ENCODE data around the gene KCNIP2. TPM values are rescaled to one million over a fixed set of nuclear protein-coding genes. Genes with fewer than 3 reads are reported as not detected.

The KCNIP2 gene
- total and polyA plus RNA-seq, 2 donors (not counting 1 experiment from before 2014, with no cell fraction given): 0.37 to 1.8 TPM

DNA sequence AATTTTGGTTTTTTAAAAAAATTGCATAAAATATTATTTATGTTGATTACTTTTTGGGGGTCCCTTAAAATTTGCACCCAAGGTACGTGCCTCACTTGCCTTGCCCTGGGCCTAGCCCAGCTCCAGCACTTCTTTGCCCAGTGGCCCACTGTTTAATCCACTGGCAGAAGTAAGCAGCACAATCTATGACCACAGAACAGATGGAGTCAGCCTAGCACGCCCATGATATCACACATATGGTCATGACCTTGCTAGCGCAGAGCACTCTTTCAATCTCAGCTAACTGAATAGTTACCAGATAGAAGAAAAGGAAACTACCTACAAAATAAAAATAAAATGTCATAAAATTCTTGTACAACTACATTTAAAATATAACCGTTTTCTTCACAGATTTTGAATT is 31.0 kb downstream of the KCNIP2 start:
- Histone ChIP-seq H3K36me3 (ENCODE audit: control insufficient read depth, insufficient read depth, low read length) (peaks cover 3% of the 10 kb centered on the region), H3K4me3 (replicated peaks in 1 of 4; ENCODE audit: control extremely low read depth in 1 of 4, insufficient read depth in 1 of 4, low read depth in 3 of 4, low read length in 4 of 4) (no peak overlapping the region), H3K4me2 (ENCODE audit: extremely low read depth, insufficient read depth, low read length) (no peak overlapping the region), H3K27ac (ENCODE audit: insufficient read depth, low read length) (no peak overlapping the region), H3K4me1 (ENCODE audit: control insufficient read depth, extremely low read depth, insufficient read depth, low read length) (peaks cover 10% of the 10 kb centered on the region), H4K20me1 (ENCODE audit: control insufficient read depth, extremely low read depth, insufficient read depth, low read length) (peaks cover 11% of the 10 kb centered on the region), H3K9ac (ENCODE audit: insufficient read depth, low read length) (no peak overlapping the region), H3K27me3 (ENCODE audit: control insufficient read depth, insufficient read depth, low read length) (no peaks in the 10 kb centered on the region), H3K79me2 (ENCODE audit: control insufficient read depth, insufficient read depth, low read length) (peaks cover 87% of the 10 kb centered on the region), H3K9me3 (ENCODE audit: control insufficient read depth, insufficient read depth, low read depth, low read length) (no peaks in the 10 kb centered on the region), H2AFZ (ENCODE audit: low read length) (no peak overlapping the region)
- DNase-seq (ENCODE audit: low read depth in 2 of 2): no peak
- TF ChIP-seq, protein P1, sequence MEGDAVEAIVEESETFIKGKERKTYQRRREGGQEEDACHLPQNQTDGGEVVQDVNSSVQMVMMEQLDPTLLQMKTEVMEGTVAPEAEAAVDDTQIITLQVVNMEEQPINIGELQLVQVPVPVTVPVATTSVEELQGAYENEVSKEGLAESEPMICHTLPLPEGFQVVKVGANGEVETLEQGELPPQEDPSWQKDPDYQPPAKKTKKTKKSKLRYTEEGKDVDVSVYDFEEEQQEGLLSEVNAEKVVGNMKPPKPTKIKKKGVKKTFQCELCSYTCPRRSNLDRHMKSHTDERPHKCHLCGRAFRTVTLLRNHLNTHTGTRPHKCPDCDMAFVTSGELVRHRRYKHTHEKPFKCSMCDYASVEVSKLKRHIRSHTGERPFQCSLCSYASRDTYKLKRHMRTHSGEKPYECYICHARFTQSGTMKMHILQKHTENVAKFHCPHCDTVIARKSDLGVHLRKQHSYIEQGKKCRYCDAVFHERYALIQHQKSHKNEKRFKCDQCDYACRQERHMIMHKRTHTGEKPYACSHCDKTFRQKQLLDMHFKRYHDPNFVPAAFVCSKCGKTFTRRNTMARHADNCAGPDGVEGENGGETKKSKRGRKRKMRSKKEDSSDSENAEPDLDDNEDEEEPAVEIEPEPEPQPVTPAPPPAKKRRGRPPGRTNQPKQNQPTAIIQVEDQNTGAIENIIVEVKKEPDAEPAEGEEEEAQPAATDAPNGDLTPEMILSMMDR (conservative IDR thresholded peaks at IDR 0.05 in 1 of 2, IDR thresholded peaks at IDR 0.05 in 1 of 2; ENCODE audit: low read depth in 1 of 2, low read length in 2 of 2): no peak
- TF ChIP-seq EZH2 (IDR thresholded peaks at IDR 0.05; ENCODE audit: low read length, missing control alignments): no peak

DNA sequence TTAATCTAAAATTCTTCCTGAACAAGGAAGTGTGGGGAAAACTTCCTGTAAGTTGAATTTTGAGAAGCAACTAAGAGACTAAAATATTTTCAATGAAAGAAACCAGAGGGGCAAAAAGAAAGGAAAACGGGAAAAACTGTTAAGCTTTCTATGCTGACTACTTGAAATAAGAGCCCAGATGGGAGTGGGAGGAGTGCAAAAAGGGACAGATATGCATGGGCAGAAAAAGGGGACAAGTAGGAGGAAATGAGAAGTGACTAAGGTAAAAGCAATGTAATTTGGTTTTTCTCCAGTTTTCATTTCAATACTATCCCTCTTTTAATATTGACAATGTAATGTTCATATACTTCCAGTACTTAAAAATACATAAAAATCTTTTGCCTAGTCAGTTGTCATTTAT is 36.4 kb downstream of the KCNIP2 start:
- Histone ChIP-seq H3K79me2 (ENCODE audit: control insufficient read depth, insufficient read depth, low read length) (peaks cover 46% of the 10 kb centered on the region), H3K9me3 (ENCODE audit: control insufficient read depth, insufficient read depth, low read depth, low read length) (no peaks in the 10 kb centered on the region)

GRCh38 chr10:101803511-101803910 is 40.1 kb downstream of the KCNIP2 start:
- peaks cover 15% of the 10 kb centered on the region for H3K36me3 ChIP-seq (ENCODE audit: control insufficient read depth, insufficient read depth, low read length)
- no peak overlapping the region for H3K4me3 ChIP-seq (replicated peaks in 1 of 4; ENCODE audit: control extremely low read depth in 1 of 4, insufficient read depth in 1 of 4, low read depth in 3 of 4, low read length in 4 of 4)
- no peaks in the 10 kb centered on the region for H3K27me3 ChIP-seq (ENCODE audit: control insufficient read depth, insufficient read depth, low read length)
- DNase-seq (ENCODE audit: low read depth in 2 of 2): no peak
- no peak overlapping the region for H3K27ac ChIP-seq (ENCODE audit: insufficient read depth, low read length)
- no peak for TF ChIP-seq EZH2 (IDR thresholded peaks at IDR 0.05; ENCODE audit: low read length, missing control alignments)
- H3K9ac ChIP-seq (ENCODE audit: insufficient read depth, low read length): no peak overlapping the region
- no peak overlapping the region for H2AFZ ChIP-seq (ENCODE audit: low read length)
- H3K9me3 ChIP-seq (ENCODE audit: control insufficient read depth, insufficient read depth, low read depth, low read length): no peaks in the 10 kb centered on the region
- peaks cover 2% of the 10 kb centered on the region for H4K20me1 ChIP-seq (ENCODE audit: control insufficient read depth, extremely low read depth, insufficient read depth, low read length)
- H3K4me2 ChIP-seq (ENCODE audit: extremely low read depth, insufficient read depth, low read length): no peak overlapping the region
- H3K4me1 ChIP-seq (ENCODE audit: control insufficient read depth, extremely low read depth, insufficient read depth, low read length): no peaks in the 10 kb centered on the region
- peaks cover 36% of the 10 kb centered on the region for H3K79me2 ChIP-seq (ENCODE audit: control insufficient read depth, insufficient read depth, low read length)

More for the DNA sequence above, 36.4 kb downstream of the KCNIP2 start:
- TF ChIP-seq, protein P1 (conservative IDR thresholded peaks at IDR 0.05 in 1 of 2, IDR thresholded peaks at IDR 0.05 in 1 of 2; ENCODE audit: low read depth in 1 of 2, low read length in 2 of 2): no peak
- TF ChIP-seq EZH2 (IDR thresholded peaks at IDR 0.05; ENCODE audit: low read length, missing control alignments): no peak
- no peak overlapping the region for H3K9ac ChIP-seq (ENCODE audit: insufficient read depth, low read length)
- H3K4me1 ChIP-seq (ENCODE audit: control insufficient read depth, extremely low read depth, insufficient read depth, low read length): no peaks in the 10 kb centered on the region
- H3K4me3 ChIP-seq (replicated peaks in 1 of 4; ENCODE audit: control extremely low read depth in 1 of 4, insufficient read depth in 1 of 4, low read depth in 3 of 4, low read length in 4 of 4): no peak overlapping the region
- no peak overlapping the region for H3K27ac ChIP-seq (ENCODE audit: insufficient read depth, low read length)
- no peaks in the 10 kb centered on the region for H4K20me1 ChIP-seq (ENCODE audit: control insufficient read depth, extremely low read depth, insufficient read depth, low read length)
- H3K4me2 ChIP-seq (ENCODE audit: extremely low read depth, insufficient read depth, low read length): no peak overlapping the region
- H2AFZ ChIP-seq (ENCODE audit: low read length): no peak overlapping the region
- H3K27me3 ChIP-seq (ENCODE audit: control insufficient read depth, insufficient read depth, low read length): no peaks in the 10 kb centered on the region
- H3K36me3 ChIP-seq (ENCODE audit: control insufficient read depth, insufficient read depth, low read length): peaks cover 6% of the 10 kb centered on the region
- DNase-seq (ENCODE audit: low read depth in 2 of 2): no peak

All from fibroblast of lung (primary cell).